GM23248 (cell line): ENCODE data around the gene CIT.

ENCODE experiments used
- EZH2 ChIP-seq: fragments of 200-600 bp; sonication (generic); IDR thresholded peaks from 2 replicates; pipeline ENCODE4 v1.6.1; 2018; ENCODE audit warnings: antibody characterized with exemption, mild to moderate bottlenecking; ENCODE audit not compliant: insufficient read depth, poor library complexity, severe bottlenecking
- EZH2phosphoT487 ChIP-seq: fragments of 200-600 bp; sonication (generic); IDR thresholded peaks from 2 replicates; pipeline ENCODE4 v1.6.1; 2018; ENCODE audit warnings: antibody characterized with exemption, moderate library complexity, mild to moderate bottlenecking, low read depth; ENCODE audit not compliant: insufficient read depth

- no peak for TF ChIP-seq EZH2
- no peak for TF ChIP-seq EZH2phosphoT487
Measured at GRCh38 chr12:119914666-119915065, 37.5 kb upstream of the CIT start.
